Forelimb muscle (tissue), 1 donor: ENCODE measurements around the gene WIPF3. TPM values are rescaled to one million over a fixed set of nuclear protein-coding genes. Genes with fewer than 3 reads are reported as not detected.
"Not testable (repeated sequence)": the region's sequence is repeated elsewhere in the genome, so short reads cannot be mapped to it uniquely, and the experiment has no call there.

Experiments used
- DNase-seq: peaks from one replicate; pipeline ENCODE4 v3.0.0-alpha.2; 2013; ENCODE audit warnings: low read depth
- polyA plus RNA-seq: library from polyadenylated mRNA; unstranded; fragments of 120-200 nt; gene quantifications from one replicate; pipeline ENCODE4 v1.2.1, GENCODE V29; 2013; ENCODE audit not compliant: insufficient read length

WIPF3 gene
- polyA plus RNA-seq, 1 donor, result 16.1 TPM

DNA sequence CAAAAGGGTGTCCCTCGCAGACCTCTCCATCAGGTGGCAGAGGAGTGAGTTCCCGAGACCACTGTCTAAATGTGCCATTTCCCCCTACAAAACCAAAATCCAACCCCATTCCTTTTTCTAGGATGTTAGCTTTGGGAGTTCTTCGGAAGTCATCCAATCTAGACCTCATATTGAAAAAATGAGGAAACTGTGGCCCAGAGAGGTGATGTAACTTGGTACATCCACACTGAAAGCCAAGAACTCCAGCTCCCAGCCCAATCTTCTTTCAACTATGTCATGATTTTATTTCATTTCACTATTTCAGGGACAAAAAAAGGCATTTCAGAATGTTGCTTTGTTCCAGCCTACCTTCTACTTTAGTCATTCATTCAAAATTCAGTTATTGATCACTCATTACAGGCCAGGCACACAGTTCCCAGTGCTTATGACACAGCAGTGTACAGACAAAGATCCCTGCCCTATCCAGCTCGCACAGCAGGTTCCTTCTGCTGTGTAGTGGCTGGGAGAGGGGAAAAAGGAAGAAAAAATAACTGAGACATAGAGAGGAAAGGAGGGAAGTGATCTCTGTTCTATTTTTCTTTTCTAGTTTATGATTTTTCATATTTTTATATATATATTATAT lies 147.5 kb downstream of the WIPF3 start:
- peak; percentile 46 for DNase-seq

DNA sequence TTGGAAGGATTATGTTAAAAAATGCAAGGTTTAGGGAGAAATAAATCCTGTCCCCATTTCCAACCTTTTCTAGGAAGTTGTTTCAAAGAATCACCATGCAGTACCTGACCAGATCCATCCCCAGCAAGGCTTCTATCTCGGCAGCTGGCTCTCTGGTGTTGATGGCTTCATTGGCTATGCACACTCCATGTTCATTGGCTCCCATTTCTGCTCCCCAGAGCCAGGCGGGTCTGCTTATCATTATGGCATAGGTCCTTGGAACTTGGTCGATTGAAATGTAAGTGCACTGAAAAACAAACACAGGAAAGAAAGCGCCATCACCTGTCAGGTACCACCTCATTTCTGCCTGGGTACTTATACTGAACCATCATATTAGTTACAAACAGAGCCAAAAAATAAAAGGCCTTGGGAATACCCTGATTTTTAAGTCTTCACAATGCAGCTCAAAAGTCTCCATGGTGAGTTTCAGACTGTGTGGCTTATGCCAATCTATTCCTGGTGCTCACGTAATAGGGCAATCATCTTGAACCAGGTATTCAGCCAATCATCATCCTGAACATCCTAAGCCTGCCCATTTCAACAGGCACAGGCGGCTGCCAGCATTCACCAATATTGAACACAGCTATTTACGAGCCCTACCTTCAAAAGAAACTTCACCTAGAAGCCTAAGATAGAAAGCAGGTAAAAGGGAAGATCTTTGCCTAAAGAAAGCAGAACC lies 148.9 kb downstream of the WIPF3 start:
- DNase-seq, result no peak

DNA sequence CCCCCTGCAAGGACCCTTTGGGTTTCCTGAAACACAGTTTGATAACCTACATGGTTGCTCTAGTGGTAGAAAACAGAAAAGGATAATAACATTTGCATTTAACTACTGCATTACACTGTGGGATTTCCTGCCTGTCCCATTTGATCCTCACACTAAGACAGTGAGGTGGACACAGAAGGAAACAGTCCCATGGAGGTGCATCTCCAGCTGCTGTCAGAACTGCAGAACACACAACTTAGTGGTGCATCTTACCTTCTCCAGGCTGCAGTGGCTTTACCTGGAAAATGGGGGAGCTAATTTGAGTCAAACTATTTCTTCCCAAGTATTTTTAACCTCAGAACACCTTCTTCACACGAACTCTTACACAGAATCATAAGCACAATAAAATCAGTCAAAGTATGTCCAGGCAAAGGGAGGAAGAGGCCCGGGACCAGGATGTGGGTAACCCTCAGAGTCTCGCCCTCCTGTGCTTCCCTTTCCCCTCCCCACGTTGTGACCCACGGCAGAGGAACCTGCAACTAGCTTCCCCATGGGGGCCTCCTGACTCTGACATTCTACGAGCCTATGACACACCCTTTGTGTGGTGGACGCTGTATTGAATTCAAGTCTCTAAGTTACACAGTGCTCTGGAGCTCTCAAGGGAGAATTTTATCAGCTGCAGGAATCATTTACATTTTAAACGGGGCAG lies 149.6 kb downstream of the WIPF3 start:
- DNase-seq, result no peak

DNA sequence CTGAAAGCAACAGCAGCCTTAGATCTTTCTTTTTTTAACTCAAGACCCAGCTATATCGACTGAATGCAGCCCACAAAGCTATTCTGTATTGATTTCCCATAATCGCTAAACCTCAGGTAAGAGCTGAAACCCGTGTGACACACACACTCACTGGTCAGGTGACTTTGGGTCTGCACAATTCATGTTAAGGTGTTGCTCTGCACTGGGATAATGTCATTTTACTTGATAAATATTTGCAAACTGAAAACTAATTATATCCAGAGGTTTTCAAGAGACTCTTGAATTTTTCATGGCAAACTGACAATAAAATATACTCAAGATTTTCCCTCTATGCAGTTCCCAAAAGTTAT lies 150.2 kb downstream of the WIPF3 start:
- DNase-seq, result no peak

DNA sequence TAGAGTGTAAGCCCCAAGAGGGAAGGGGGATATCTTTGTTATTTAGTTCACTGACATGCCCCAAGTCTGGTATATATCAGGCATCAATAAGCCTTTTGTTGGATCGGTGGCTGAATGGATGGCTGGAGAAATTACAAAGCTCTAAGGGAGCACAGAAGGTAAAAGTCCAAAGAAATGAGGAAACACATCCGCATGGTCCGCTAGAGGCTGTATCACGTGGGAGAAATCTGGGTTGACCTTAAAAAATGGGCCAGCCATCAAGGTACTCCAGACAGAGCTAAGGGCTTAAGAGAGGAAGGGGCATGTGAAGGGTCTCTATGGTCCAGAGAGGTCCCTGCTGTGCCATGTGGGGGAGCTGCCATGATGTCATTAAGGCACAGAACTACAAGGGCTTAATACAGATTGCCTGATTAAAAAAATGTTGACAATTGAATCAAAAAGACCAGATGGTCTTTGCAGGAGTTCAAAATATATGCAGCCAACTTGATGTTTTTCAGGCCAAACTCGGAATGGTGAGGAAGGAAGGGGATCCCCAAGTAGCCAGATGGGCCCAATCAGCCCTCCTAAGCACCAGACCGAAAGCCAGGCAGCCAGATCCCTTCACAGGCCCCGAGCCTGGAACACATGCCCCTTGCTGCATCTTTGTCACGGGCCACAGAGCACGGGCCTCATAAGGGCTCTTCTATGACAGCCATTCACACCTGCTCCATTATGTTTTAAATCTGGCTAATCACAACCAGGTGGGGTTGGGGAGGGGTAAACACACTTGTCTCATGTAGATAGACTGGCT lies 151.4 kb downstream of the WIPF3 start:
- DNase-seq, result no peak

DNA sequence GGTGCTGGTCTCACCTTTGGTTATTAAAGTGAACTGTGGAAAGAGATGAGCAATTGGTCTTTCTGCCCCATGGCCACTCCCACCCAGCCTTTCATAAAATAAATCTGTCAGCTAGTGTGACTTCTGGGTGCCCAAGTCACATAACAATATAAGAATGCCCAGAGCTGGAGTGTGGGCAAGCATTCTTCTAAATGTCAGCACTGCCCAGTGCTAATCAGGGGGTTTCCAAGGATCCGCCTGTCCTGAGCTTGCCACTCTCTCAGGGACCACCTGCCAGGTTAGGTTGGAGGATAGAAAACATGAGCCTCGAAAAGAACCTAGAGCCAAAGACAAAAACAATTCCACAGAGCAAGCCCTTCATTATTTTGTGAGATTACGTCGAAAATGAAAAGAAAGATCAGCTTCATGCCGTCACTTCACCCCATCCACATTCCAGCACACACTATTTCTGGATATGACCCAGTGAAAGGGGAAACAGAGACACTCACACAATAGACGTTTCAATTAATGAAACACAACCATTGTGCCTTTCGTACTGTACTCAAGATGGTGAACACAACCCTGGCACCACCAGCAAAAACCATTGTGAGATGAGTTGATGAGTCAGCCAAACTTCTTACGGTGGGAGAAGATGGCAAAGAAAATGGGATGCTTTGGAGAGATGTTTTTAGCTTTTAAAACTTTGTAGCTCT lies 152.5 kb downstream of the WIPF3 start:
- no peak for DNase-seq

DNA sequence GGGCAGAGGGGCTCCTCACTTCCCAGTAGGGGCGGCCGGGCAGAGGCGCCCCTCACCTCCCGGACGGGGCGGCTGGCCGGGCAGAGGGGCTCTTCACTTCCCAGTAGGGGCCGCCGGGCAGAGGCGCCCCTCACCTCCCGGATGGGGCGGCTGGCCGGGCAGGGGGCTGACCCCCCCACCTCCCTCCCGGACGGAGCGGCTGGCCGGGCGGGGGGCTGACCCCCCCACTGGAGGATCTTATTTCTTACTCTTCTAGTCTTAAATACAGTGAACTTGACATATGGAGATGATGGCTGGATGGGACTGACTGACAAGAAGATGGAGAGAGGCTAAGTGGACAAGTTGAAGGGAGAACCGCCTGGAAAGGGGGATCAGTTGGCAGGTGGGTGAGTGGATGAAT lies 155.3 kb downstream of the WIPF3 start:
- not testable (repeated sequence) for DNase-seq

DNA sequence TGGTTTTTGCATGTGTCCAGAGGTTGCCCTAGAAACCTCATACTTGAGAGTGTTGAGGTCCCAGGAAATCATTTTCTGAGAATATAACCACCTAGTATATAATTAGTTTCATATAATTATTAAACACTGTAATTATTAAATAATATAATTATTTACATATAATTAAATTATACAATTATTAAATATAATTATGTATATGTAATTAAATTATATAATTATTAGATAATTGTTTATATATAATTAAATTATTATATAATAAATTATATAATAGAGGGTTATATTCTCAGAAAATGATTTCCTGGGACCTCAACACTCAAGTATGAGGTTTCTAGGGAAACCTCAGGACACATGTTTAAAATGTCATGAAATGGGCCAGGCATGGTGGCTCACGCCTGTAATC lies 155.7 kb downstream of the WIPF3 start:
- no peak for DNase-seq

DNA sequence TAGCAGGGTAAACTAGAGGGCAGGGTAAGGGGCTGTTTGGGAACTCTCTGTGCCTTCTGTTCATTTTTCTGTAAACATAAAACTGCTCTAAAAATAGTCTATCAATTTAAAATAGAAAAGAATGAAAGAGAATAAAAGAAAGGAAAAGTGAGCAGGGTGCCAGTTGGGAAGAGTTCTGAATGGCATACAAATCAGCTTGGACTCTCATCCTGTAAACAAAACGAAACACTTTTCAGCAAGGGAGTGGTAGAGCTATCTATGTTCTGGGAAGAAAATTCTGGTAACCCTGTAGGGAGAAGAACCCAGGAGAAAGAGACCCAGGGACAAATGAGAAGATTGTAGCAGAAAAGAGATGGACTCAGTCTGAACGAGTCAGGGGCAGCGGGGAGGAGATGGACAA lies 158.7 kb downstream of the WIPF3 start:
- DNase-seq, result no peak

Other genes starting within 250 kb of the WIPF3 start
- not detected for gene PRR15, start 242.7 kb upstream of the WIPF3 start, polyA plus RNA-seq
- 32.3 TPM for gene SCRN1, start 183.3 kb downstream of the WIPF3 start, polyA plus RNA-seq
- 22.1 TPM for gene FKBP14, start 220.2 kb downstream of the WIPF3 start, polyA plus RNA-seq
- gene PLEKHA8, start 221.9 kb downstream of the WIPF3 start, polyA plus RNA-seq, result 11.2 TPM